NOMO-1 (cell line): ENCODE results near the gene CASP3.
"Not testable (repeated sequence)": the region's sequence is repeated elsewhere in the genome, so short reads cannot be mapped to it uniquely, and the experiment has no call there.

Source experiments
- DNase-seq, 2 experiments: peaks; one replicate each; lab custom pipeline; 2025; ENCODE audit not compliant: unreplicated experiment in 2 of 2; lab: John Stamatoyannopoulos, UW

Gene CASP3

GRCh38 chr4:184598753-184599491 lies 50.3 kb downstream of the CASP3 start:
- no peak for DNase-seq

GRCh38 chr4:184596617-184597185 lies 52.5 kb downstream of the CASP3 start:
- no peak for DNase-seq

- no peak for DNase-seq
Observed at GRCh38 chr4:184596044-184596616, 53.1 kb downstream of the CASP3 start.

GRCh38 chr4:184595430-184595829 lies 53.8 kb downstream of the CASP3 start:
- no peak for DNase-seq

- no peak for DNase-seq
Observed at GRCh38 chr4:184593461-184593860, 55.8 kb downstream of the CASP3 start.

- DNase-seq, result not testable (repeated sequence)
Observed at GRCh38 chr4:184591747-184592270, 57.4 kb downstream of the CASP3 start.

GRCh38 chr4:184591070-184591677 lies 58.1 kb downstream of the CASP3 start:
- no peak for DNase-seq

- DNase-seq, result no peak
Observed at GRCh38 chr4:184590196-184590595, 59.1 kb downstream of the CASP3 start.

- no peak for DNase-seq
Observed at GRCh38 chr4:184588893-184589292, 60.4 kb downstream of the CASP3 start.

GRCh38 chr4:184587701-184588100 lies 61.5 kb downstream of the CASP3 start:
- DNase-seq, result no peak

GRCh38 chr4:184587221-184587620 lies 62.0 kb downstream of the CASP3 start:
- no peak for DNase-seq

GRCh38 chr4:184583738-184584502 lies 65.3 kb downstream of the CASP3 start:
- DNase-seq, result no peak
